COR-L47 (cell line): ENCODE measurements around the gene SNORC.
A peak's percentile ranks its signal among the peaks of the same experiment; 100 is the strongest.

ENCODE experiments used
- DNase-seq: peaks from one replicate; lab custom pipeline; 2025; lab: John Stamatoyannopoulos, UW

Gene SNORC

GRCh38 chr2:232926431-232926939 lies 56.4 kb downstream of the SNORC start:
- DNase-seq = no peak

GRCh38 chr2:232927032-232927792 lies 57.1 kb downstream of the SNORC start:
- no peak for DNase-seq

GRCh38 chr2:232927793-232928550 lies 57.9 kb downstream of the SNORC start:
- peak; percentile 19 for DNase-seq
